ENCODE results near the gene SMIM33.
A peak's percentile ranks its signal among the peaks of the same experiment; 100 is the strongest.
"Not testable (repeated sequence)": the region's sequence is repeated elsewhere in the genome, so short reads cannot be mapped to it uniquely, and the experiment has no call there.

GRCh38 chr5:139513434-139513833 lies 42.6 kb downstream of the SMIM33 start:
- TF ChIP-seq CTCF (conservative IDR thresholded peaks at IDR 0.05), result peak; percentile 84
- not testable (repeated sequence) for TF ChIP-seq ZFX (IDR thresholded peaks at IDR 0.05)

Data from C4-2B (cell line).